ENCODE data around the gene PRPF6. TPM values are rescaled to one million over a fixed set of nuclear protein-coding genes. Genes with fewer than 3 reads are reported as not detected.

Gene PRPF6
- total RNA-seq, 1 donor from 2014 or later, result 57.2 TPM

- DNase-seq, result peak; percentile 32
- peaks cover 58% of the 10 kb centered on the region for H3K36me3 ChIP-seq
- no peak for TF ChIP-seq CTCF (IDR thresholded peaks at IDR 0.05)
- no peaks in the 10 kb centered on the region for H3K9me3 ChIP-seq
- H3K27ac ChIP-seq, result no peak overlapping the region
- intact Hi-C loops (cut with DNase I), result no loop called here
- H3K27me3 ChIP-seq (ENCODE audit: low read depth), result no peaks in the 10 kb centered on the region
- H3K4me1 ChIP-seq, result peaks cover 15% of the 10 kb centered on the region
- no peak overlapping the region for H3K4me3 ChIP-seq
- no peak for ATAC-seq
Observed at GRCh38 chr20:63966172-63966943, 14.6 kb upstream of the PRPF6 start.

GRCh38 chr20:63966944-63967322 is 14.0 kb upstream of the PRPF6 start:
- Histone ChIP-seq H3K4me1 (peaks cover 19% of the 10 kb centered on the region), H3K4me3 (no peak overlapping the region), H3K27me3 (ENCODE audit: low read depth) (no peaks in the 10 kb centered on the region), H3K27ac (no peak overlapping the region), H3K9me3 (no peaks in the 10 kb centered on the region), H3K36me3 (peaks cover 52% of the 10 kb centered on the region)
- no peak for ATAC-seq
- intact Hi-C loops (cut with DNase I), result no loop called here
- TF ChIP-seq CTCF (IDR thresholded peaks at IDR 0.05), result no peak
- peak; percentile 36 for DNase-seq

GRCh38 chr20:63967330-63968135 is 13.4 kb upstream of the PRPF6 start:
- intact Hi-C loops (cut with DNase I), result no loop called here
- Histone ChIP-seq H3K9me3 (no peaks in the 10 kb centered on the region), H3K27ac (no peak overlapping the region), H3K27me3 (ENCODE audit: low read depth) (no peaks in the 10 kb centered on the region), H3K4me1 (peaks cover 22% of the 10 kb centered on the region), H3K4me3 (no peak overlapping the region), H3K36me3 (peaks cover 46% of the 10 kb centered on the region)
- TF ChIP-seq CTCF (IDR thresholded peaks at IDR 0.05), result no peak
- DNase-seq, result peak; percentile 16
- no peak for ATAC-seq

- H3K27me3 ChIP-seq (ENCODE audit: low read depth), result no peaks in the 10 kb centered on the region
- intact Hi-C loops (cut with DNase I), result no loop called here
- no peak for ATAC-seq
- H3K4me1 ChIP-seq, result peaks cover 24% of the 10 kb centered on the region
- no peaks in the 10 kb centered on the region for H3K9me3 ChIP-seq
- no peak for DNase-seq
- no peak for TF ChIP-seq CTCF (IDR thresholded peaks at IDR 0.05)
- H3K36me3 ChIP-seq, result peaks cover 38% of the 10 kb centered on the region
- peak overlapping the region; percentile 71 for H3K27ac ChIP-seq
- peak overlapping the region; percentile 65 for H3K4me3 ChIP-seq
Observed at GRCh38 chr20:63968136-63968927, 12.6 kb upstream of the PRPF6 start.

All from lower lobe of right lung (tissue), 2 donors.